Skin of body (tissue), 2 donors: ENCODE data around the gene NEK4. TPM values are rescaled to one million over a fixed set of nuclear protein-coding genes. Genes with fewer than 3 reads are reported as not detected.
"Not testable (repeated sequence)": the region's sequence is repeated elsewhere in the genome, so short reads cannot be mapped to it uniquely, and the experiment has no call there.

Experiments
- DNase-seq: peaks from one replicate; lab custom pipeline; 2025; lab: John Stamatoyannopoulos, UW
- total RNA-seq: library from RNA; depleted of rRNA; stranded (reverse); fragments of >200 nt; gene quantifications from one replicate; pipeline ENCODE4 v1.2.3, GENCODE V29; 2014

Gene NEK4
- total RNA-seq, 1 donor from 2014 or later, result 18.3 TPM

- no peak for DNase-seq
Observed at GRCh38 chr3:52742418-52743041, 28.2 kb downstream of the NEK4 start.

- DNase-seq, result no peak
Observed at GRCh38 chr3:52739730-52740129, 31.0 kb downstream of the NEK4 start.

GRCh38 chr3:52733256-52733891 is 37.4 kb downstream of the NEK4 start:
- DNase-seq, result no peak

- no peak for DNase-seq
Observed at GRCh38 chr3:52731590-52731989, 39.1 kb downstream of the NEK4 start.

GRCh38 chr3:52730681-52731080 is 40.1 kb downstream of the NEK4 start:
- no peak for DNase-seq

GRCh38 chr3:52728753-52729152 is 42.0 kb downstream of the NEK4 start:
- not testable (repeated sequence) for DNase-seq

GRCh38 chr3:52724511-52724910 is 46.2 kb downstream of the NEK4 start:
- no peak for DNase-seq

- no peak for DNase-seq
Observed at GRCh38 chr3:52723935-52724334, 46.8 kb downstream of the NEK4 start.

GRCh38 chr3:52722491-52722890 is 48.2 kb downstream of the NEK4 start:
- no peak for DNase-seq

- DNase-seq, result no peak
Observed at GRCh38 chr3:52721730-52722008, 49.1 kb downstream of the NEK4 start.

- no peak for DNase-seq
Observed at GRCh38 chr3:52721002-52721729, 49.6 kb downstream of the NEK4 start.

- no peak for DNase-seq
Observed at GRCh38 chr3:52719618-52720017, 51.1 kb downstream of the NEK4 start.

- no peak for DNase-seq
Observed at GRCh38 chr3:52715714-52716305, 54.9 kb downstream of the NEK4 start.

- DNase-seq, result no peak
Observed at GRCh38 chr3:52714335-52715302, 56.1 kb downstream of the NEK4 start.

GRCh38 chr3:52712291-52713212 is 58.2 kb downstream of the NEK4 start:
- no peak for DNase-seq

GRCh38 chr3:52710512-52710911 is 60.2 kb downstream of the NEK4 start:
- DNase-seq, result no peak

- DNase-seq, result no peak
Observed at GRCh38 chr3:52707585-52707984, 63.2 kb downstream of the NEK4 start.

GRCh38 chr3:52705688-52706686 is 64.8 kb downstream of the NEK4 start, which contains the start of the genes GLT8D1 and SPCS1:
TSS of gene GLT8D1 (minus strand) at chr3:52705791. CDS start at chr3:52700460, 5,331 bp downstream.
TSS of gene SPCS1 (plus strand) at chr3:52706106. CDS start at chr3:52706247, 141 bp downstream.
- DNase-seq, result peak; percentile 87

GRCh38 chr3:52705438-52705687 is 65.4 kb downstream of the NEK4 start:
- no peak for DNase-seq
